ENCODE data around the gene C13orf46.
"Not testable (repeated sequence)": the region's sequence is repeated elsewhere in the genome, so short reads cannot be mapped to it uniquely, and the experiment has no call there.

DNA sequence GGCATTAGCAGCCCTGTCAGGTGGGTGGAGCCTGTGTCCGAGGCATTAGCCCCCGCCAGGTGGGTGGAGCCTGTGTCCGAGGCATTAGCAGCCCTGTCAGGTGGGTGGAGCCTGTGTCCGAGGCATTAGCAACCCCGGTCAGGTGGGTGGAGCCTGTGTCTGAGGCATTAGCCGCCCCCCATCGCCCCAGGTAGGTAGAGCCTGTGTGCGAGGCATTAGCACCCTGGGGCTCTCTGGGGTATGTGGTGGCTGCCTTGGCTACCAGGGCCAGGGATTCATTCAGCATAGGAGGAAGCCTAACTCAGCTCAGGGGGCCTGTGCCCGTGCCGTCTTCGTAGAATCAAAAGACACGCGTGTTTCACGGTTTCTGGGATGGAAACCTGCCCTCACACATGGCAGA is 46.3 kb upstream of the C13orf46 start:
- TF ChIP-seq, protein P1, sequence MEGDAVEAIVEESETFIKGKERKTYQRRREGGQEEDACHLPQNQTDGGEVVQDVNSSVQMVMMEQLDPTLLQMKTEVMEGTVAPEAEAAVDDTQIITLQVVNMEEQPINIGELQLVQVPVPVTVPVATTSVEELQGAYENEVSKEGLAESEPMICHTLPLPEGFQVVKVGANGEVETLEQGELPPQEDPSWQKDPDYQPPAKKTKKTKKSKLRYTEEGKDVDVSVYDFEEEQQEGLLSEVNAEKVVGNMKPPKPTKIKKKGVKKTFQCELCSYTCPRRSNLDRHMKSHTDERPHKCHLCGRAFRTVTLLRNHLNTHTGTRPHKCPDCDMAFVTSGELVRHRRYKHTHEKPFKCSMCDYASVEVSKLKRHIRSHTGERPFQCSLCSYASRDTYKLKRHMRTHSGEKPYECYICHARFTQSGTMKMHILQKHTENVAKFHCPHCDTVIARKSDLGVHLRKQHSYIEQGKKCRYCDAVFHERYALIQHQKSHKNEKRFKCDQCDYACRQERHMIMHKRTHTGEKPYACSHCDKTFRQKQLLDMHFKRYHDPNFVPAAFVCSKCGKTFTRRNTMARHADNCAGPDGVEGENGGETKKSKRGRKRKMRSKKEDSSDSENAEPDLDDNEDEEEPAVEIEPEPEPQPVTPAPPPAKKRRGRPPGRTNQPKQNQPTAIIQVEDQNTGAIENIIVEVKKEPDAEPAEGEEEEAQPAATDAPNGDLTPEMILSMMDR (conservative IDR thresholded peaks at IDR 0.05; ENCODE audit: low read length) = not testable (repeated sequence)
- TF ChIP-seq EZH2phosphoT487 (IDR thresholded peaks at IDR 0.05; ENCODE audit: borderline replicate concordance, low read depth, low read length) = not testable (repeated sequence)

All from OCI-LY7 (cell line).